ENCODE data around the gene DAZ2.
"Not testable (repeated sequence)": the region's sequence is repeated elsewhere in the genome, so short reads cannot be mapped to it uniquely, and the experiment has no call there.

GRCh38 chrY:23198908-23199307, 20.4 kb upstream of the DAZ2 start, which contains the start of gene DAZ1:
- not testable (repeated sequence) for TF ChIP-seq CTCF, POLR2A (IDR thresholded peaks at IDR 0.05)

Measured in uterus (tissue), 2 donors.